ENCODE measurements around the gene MYH7. TPM values are rescaled to one million over a fixed set of nuclear protein-coding genes. Genes with fewer than 3 reads are reported as not detected.

MYH7 gene
- total and polyA plus RNA-seq, 5 experiments from 2014 or later, result not detected

Small RNA genes lying within 50 kb of the gene (microRNA-seq; reads per million reads assigned to microRNA genes)
- gene MIR208A (ENCODE audit: borderline microRNAs expressed) (not detected), gene MIR208B (ENCODE audit: borderline microRNAs expressed) (2.1 reads per million)

Other genes with a start within 250 kb of the MYH7 start
- not detected for gene RNF212B, start 197.7 kb downstream of the MYH7 start, total RNA-seq
- gene RNF212B, start 197.7 kb downstream of the MYH7 start, polyA plus RNA-seq, result not detected
- 10 to 100 TPM; 15.4 to 16.0 TPM for gene HOMEZ, start 149.5 kb downstream of the MYH7 start, total RNA-seq
- gene HOMEZ, start 149.5 kb downstream of the MYH7 start, polyA plus RNA-seq, result 1 to 10 TPM; 3.9 to 6.1 (median 5.9) TPM
- gene PPP1R3E, start 132.8 kb downstream of the MYH7 start, total RNA-seq, result 100 to 1,000 TPM; 113 to 119 TPM
- 1 to 10 TPM; 2.6 to 3.1 (median 3.1) TPM for gene PPP1R3E, start 132.8 kb downstream of the MYH7 start, polyA plus RNA-seq
- 1 to 10 TPM; 3.8 to 4.2 TPM for gene BCL2L2, start 128.8 kb downstream of the MYH7 start, total RNA-seq
- not detected for gene BCL2L2, start 128.8 kb downstream of the MYH7 start, polyA plus RNA-seq
- gene PABPN1, start 114.2 kb downstream of the MYH7 start, total RNA-seq, result 100 to 1,000 TPM; 214 to 218 TPM
- 10 to 100 TPM; 84.3 to 96.9 (median 88.5) TPM for gene PABPN1, start 114.2 kb downstream of the MYH7 start, polyA plus RNA-seq
- gene SLC22A17, start 82.8 kb downstream of the MYH7 start, total RNA-seq, result 10 to 100 TPM; 20.8 to 22.6 TPM
- gene SLC22A17, start 82.8 kb downstream of the MYH7 start, polyA plus RNA-seq, result 1 to 10 TPM; 3.9 to 9.6 (median 5.5) TPM
- not detected for gene EFS, start 70.5 kb downstream of the MYH7 start, total RNA-seq
- gene EFS, start 70.5 kb downstream of the MYH7 start, polyA plus RNA-seq, result not detected
- not detected for gene IL25, start 62.9 kb downstream of the MYH7 start, total RNA-seq
- gene IL25, start 62.9 kb downstream of the MYH7 start, polyA plus RNA-seq, result not detected
- not detected for gene CMTM5, start 58.6 kb downstream of the MYH7 start, total RNA-seq
- gene CMTM5, start 58.6 kb downstream of the MYH7 start, polyA plus RNA-seq, result not detected
- gene MYH6, start 27.4 kb downstream of the MYH7 start, total RNA-seq, result not detected
- not detected for gene MYH6, start 27.4 kb downstream of the MYH7 start, polyA plus RNA-seq
- gene NGDN, start 34.0 kb upstream of the MYH7 start, total RNA-seq, result 10 to 100 TPM; 83.7 to 86.6 TPM
- gene NGDN, start 34.0 kb upstream of the MYH7 start, polyA plus RNA-seq, result 10 to 100 TPM; 64.0 to 84.8 (median 68.4) TPM
- 1 to 10 TPM in 1 of 2 experiments, under 1 TPM in 1; 0.62 to 1.0 TPM for gene ZFHX2, start 116.1 kb upstream of the MYH7 start, total RNA-seq
- gene ZFHX2, start 116.1 kb upstream of the MYH7 start, polyA plus RNA-seq, result under 1 TPM; 0.02 to 0.23 (median 0.03) TPM
- 10 to 100 TPM; 28.5 to 29.4 TPM for gene THTPA, start 120.6 kb upstream of the MYH7 start, total RNA-seq
- gene THTPA, start 120.6 kb upstream of the MYH7 start, polyA plus RNA-seq, result 10 to 100 TPM; 14.9 to 15.6 (median 14.9) TPM
- 100 to 1,000 TPM; 483 to 529 TPM for gene AP1G2, start 132.1 kb upstream of the MYH7 start, total RNA-seq
- 10 to 100 TPM; 67.8 to 91.4 (median 68.4) TPM for gene AP1G2, start 132.1 kb upstream of the MYH7 start, polyA plus RNA-seq
- gene JPH4, start 143.1 kb upstream of the MYH7 start, total RNA-seq, result not detected
- under 1 TPM in 2 of 3 donors, not detected in 1; 0.07 to 0.29 TPM for gene JPH4, start 143.1 kb upstream of the MYH7 start, polyA plus RNA-seq
- gene DHRS2, start 200.7 kb upstream of the MYH7 start, total RNA-seq, result not detected
- gene DHRS2, start 200.7 kb upstream of the MYH7 start, polyA plus RNA-seq, result not detected

Data from naive thymus-derived CD8-positive, alpha-beta T cell (primary cell).